SU-DHL-6 (cell line): ENCODE results near the gene ADIPOR2.
"Not testable (repeated sequence)": the region's sequence is repeated elsewhere in the genome, so short reads cannot be mapped to it uniquely, and the experiment has no call there.

ENCODE experiments used
- H2AFZ ChIP-seq: fragments of 200-600 bp; sonication (generic); 2 replicates; pipeline ENCODE4 v1.6.1; 2014; ENCODE audit warnings: low read depth, mild to moderate bottlenecking, moderate library complexity, mixed read lengths, antibody characterized with exemption, low read length; ENCODE audit not compliant: severe bottlenecking
- H3F3A ChIP-seq: fragments of 200-600 bp; shearing (Covaris generic); 2 replicates; pipeline ENCODE4 v1.6.0; 2016; ENCODE audit warnings: antibody characterized with exemption, mild to moderate bottlenecking; ENCODE audit not compliant: insufficient read depth
- H3K27ac ChIP-seq: fragments of 200-600 bp; sonication (generic); 2 replicates; pipeline ENCODE4 v1.5.1; 2016; ENCODE audit warnings: low read depth, mild to moderate bottlenecking, low read length, moderate library complexity, mixed read lengths
- H3K27me3 ChIP-seq: fragments of 200-600 bp; sonication (generic), shearing (Covaris generic); 2 replicates; pipeline ENCODE4 v1.6.0; 2014; ENCODE audit warnings: mild to moderate bottlenecking, low read length
- H3K36me3 ChIP-seq: fragments of 200-600 bp; sonication (generic); 2 replicates; pipeline ENCODE4 v1.6.1; 2014; ENCODE audit warnings: mild to moderate bottlenecking, low read length, mixed read lengths
- H3K4me2 ChIP-seq: fragments of 300-600, 200-600 bp; shearing (Covaris generic), sonication (generic); 2 replicates; pipeline ENCODE4 v1.6.0; 2014; ENCODE audit warnings: low read length, low read depth, mild to moderate bottlenecking; ENCODE audit not compliant: poor library complexity, severe bottlenecking
- H3K4me3 ChIP-seq: fragments of 200-600 bp; sonication (generic); 2 replicates; pipeline ENCODE4 v1.5.1; 2014; ENCODE audit warnings: antibody characterized with exemption, low read length, mild to moderate bottlenecking, mixed read lengths; ENCODE audit not compliant: insufficient read depth, poor library complexity, severe bottlenecking
- H3K79me2 ChIP-seq: fragments of 200-600 bp; sonication (generic); 2 replicates; pipeline ENCODE4 v1.6.1; 2014; ENCODE audit warnings: mild to moderate bottlenecking, low read length, moderate library complexity; ENCODE audit not compliant: insufficient read depth
- H3K9ac ChIP-seq: fragments of 200-600 bp; sonication (generic); 2 replicates; pipeline ENCODE4 v1.7.0; 2014; ENCODE audit warnings: mild to moderate bottlenecking, low read length
- H3K9me2 ChIP-seq: fragments of 200-600 bp; sonication (generic); replicated peaks from 2 replicates; pipeline ENCODE4 v1.6.1; 2014; ENCODE audit warnings: low read length; ENCODE audit not compliant: insufficient read depth
- H3K9me3 ChIP-seq: fragments of 200-600 bp; sonication (generic); 2 replicates; pipeline ENCODE4 v1.6.1; 2014; ENCODE audit warnings: low read length, mixed read lengths; ENCODE audit not compliant: insufficient read depth
- H4K20me1 ChIP-seq: fragments of 200-600 bp; sonication (generic); 2 replicates; pipeline ENCODE4 v1.6.1; 2014; ENCODE audit warnings: low read depth, mild to moderate bottlenecking, antibody characterized with exemption, low read length, moderate library complexity, mixed read lengths
- CTCF ChIP-seq: fragments of 200-600 bp; sonication (generic); IDR thresholded peaks from one replicate; pipeline ENCODE4 v1.5.1; 2017; ENCODE audit warnings: antibody characterized with exemption, mild to moderate bottlenecking, low read length, moderate library complexity; ENCODE audit not compliant: insufficient read depth, poor library complexity, severe bottlenecking
- EZH2phosphoT487 ChIP-seq: fragments of 200-600 bp; sonication (generic), shearing (Covaris generic); conservative IDR thresholded peaks from 2 replicates; pipeline ENCODE4 v1.6.1; 2018; ENCODE audit warnings: mild to moderate bottlenecking, antibody characterized with exemption, low read length, moderate library complexity, mixed read lengths

Gene ADIPOR2

GRCh38 chr12:1724250-1724649 is 33.4 kb downstream of the ADIPOR2 start:
- TF ChIP-seq EZH2phosphoT487 = no peak
- Histone ChIP-seq H3K9me3 (no peaks in the 10 kb centered on the region), H3K27ac (no peak overlapping the region), H3K9me2 (no peaks in the 10 kb centered on the region), H3K79me2 (peaks cover 97% of the 10 kb centered on the region), H3K9ac (no peak overlapping the region), H3K36me3 (no peaks in the 10 kb centered on the region), H3K4me3 (no peak overlapping the region), H3K27me3 (no peaks in the 10 kb centered on the region), H4K20me1 (peaks cover 24% of the 10 kb centered on the region; the same call in 1 of the 2 replicates), H3K4me2 (no peak overlapping the region), H3F3A (peaks cover 8% of the 10 kb centered on the region; the same call in 1 of the 2 replicates), H2AFZ (no peak overlapping the region)

DNA sequence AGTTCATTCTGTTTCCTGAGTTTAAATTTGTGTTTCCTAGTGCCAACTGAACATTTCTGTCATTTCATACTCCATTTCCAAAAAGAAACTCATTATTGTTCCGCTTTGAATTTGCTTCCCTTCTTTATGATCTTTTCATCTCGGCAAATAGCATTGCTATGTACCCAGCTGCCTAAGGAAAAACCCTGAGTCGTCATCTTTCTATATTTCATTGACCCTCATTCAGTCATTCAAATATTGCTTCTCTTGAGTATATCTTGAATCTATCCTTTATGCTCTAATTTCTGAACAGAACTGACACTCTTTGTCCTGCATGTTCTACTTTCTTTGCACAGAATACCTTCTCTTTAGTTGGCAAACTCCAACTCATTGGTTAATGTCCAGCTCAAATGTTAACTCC is 35.9 kb downstream of the ADIPOR2 start:
- TF ChIP-seq EZH2phosphoT487 (no peak), CTCF (no peak)
- no peaks in the 10 kb centered on the region for H3K9me3 ChIP-seq
- no peak overlapping the region for H3K27ac ChIP-seq
- H3K9me2 ChIP-seq = no peaks in the 10 kb centered on the region
- no peaks in the 10 kb centered on the region for H3K27me3 ChIP-seq
- H3K4me2 ChIP-seq = no peak overlapping the region
- peaks cover 12% of the 10 kb centered on the region; the same call in 1 of the 2 replicates for H3F3A ChIP-seq
- peaks cover 96% of the 10 kb centered on the region for H3K79me2 ChIP-seq
- H4K20me1 ChIP-seq = peaks cover 31% of the 10 kb centered on the region; the same call in 1 of the 2 replicates
- peaks cover 6% of the 10 kb centered on the region; the same call in 1 of the 2 replicates for H3K36me3 ChIP-seq
- no peak overlapping the region for H2AFZ ChIP-seq
- no peak overlapping the region for H3K9ac ChIP-seq
- H3K4me3 ChIP-seq = no peak overlapping the region

GRCh38 chr12:1728824-1729223 is 38.0 kb downstream of the ADIPOR2 start:
- no peaks in the 10 kb centered on the region for H3K9me3 ChIP-seq
- no peak overlapping the region for H2AFZ ChIP-seq
- no peaks in the 10 kb centered on the region for H3K9me2 ChIP-seq
- H3K36me3 ChIP-seq = peaks cover 11% of the 10 kb centered on the region; the same call in 1 of the 2 replicates
- H4K20me1 ChIP-seq = peaks cover 32% of the 10 kb centered on the region; the same call in 1 of the 2 replicates
- H3K4me3 ChIP-seq = no peak overlapping the region
- no peak for TF ChIP-seq EZH2phosphoT487
- no peak for TF ChIP-seq CTCF
- H3K9ac ChIP-seq = no peak overlapping the region
- peaks cover 12% of the 10 kb centered on the region; the same call in 1 of the 2 replicates for H3F3A ChIP-seq
- no peak overlapping the region for H3K27ac ChIP-seq
- H3K4me2 ChIP-seq = no peak overlapping the region
- peaks cover 96% of the 10 kb centered on the region for H3K79me2 ChIP-seq
- no peaks in the 10 kb centered on the region for H3K27me3 ChIP-seq

GRCh38 chr12:1731019-1731687 is 40.3 kb downstream of the ADIPOR2 start:
- H4K20me1 ChIP-seq = peaks cover 27% of the 10 kb centered on the region; the same call in 1 of the 2 replicates
- H3K9me3 ChIP-seq = no peaks in the 10 kb centered on the region
- no peaks in the 10 kb centered on the region for H3K9me2 ChIP-seq
- no peaks in the 10 kb centered on the region for H3K27me3 ChIP-seq
- no peak overlapping the region for H3K27ac ChIP-seq
- H2AFZ ChIP-seq = no peak overlapping the region
- H3K4me3 ChIP-seq = no peak overlapping the region
- peaks cover 11% of the 10 kb centered on the region; the same call in 1 of the 2 replicates for H3K36me3 ChIP-seq
- H3K4me2 ChIP-seq = no peak overlapping the region
- no peak overlapping the region for H3K9ac ChIP-seq
- peaks cover 74% of the 10 kb centered on the region for H3K79me2 ChIP-seq
- 0 out of 2 replicates have a peak, but pooled peaks cover 9% of the 10 kb centered on the region for H3F3A ChIP-seq
- TF ChIP-seq EZH2phosphoT487 (no peak), CTCF (no peak)

DNA sequence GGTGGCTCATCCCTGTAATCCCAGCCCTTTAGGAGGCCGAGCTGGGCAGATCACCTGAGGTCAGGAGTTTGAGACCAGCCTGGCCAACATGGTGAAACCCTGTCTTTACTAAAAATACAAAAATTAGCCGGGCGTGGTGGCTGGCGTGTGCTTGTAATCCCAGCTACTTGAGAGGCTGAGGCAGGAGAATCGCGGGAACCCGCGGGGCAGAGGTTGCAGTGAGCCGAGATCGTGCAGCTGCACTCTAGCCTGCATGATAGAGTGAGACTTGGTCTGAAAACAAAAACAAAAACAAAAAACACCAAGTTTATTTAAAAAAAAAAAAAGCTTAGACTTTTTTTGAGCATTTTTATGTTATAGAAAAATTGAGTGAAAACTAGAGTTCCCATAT is 40.8 kb downstream of the ADIPOR2 start:
- not testable (repeated sequence) for H3K27ac ChIP-seq, H2AFZ ChIP-seq, H3K27me3 ChIP-seq, H3F3A ChIP-seq, H3K9ac ChIP-seq, H3K9me3 ChIP-seq, H3K4me3 ChIP-seq, H3K9me2 ChIP-seq, H3K4me2 ChIP-seq
- Histone ChIP-seq H4K20me1 (peaks cover 23% of the 10 kb centered on the region; the same call in 1 of the 2 replicates), H3K36me3 (peaks cover 11% of the 10 kb centered on the region; the same call in 1 of the 2 replicates), H3K79me2 (peaks cover 70% of the 10 kb centered on the region)
